Endothelial cell of umbilical vein (primary cell): ENCODE data around the gene MGARP. TPM values are rescaled to one million over a fixed set of nuclear protein-coding genes. Genes with fewer than 3 reads are reported as not detected.
A peak's percentile ranks its signal among the peaks of the same experiment; 100 is the strongest.

Experiments
- BruUV-seq: library from RNA; stranded (reverse); fragments of 400-500 nt; replicated peaks from 2 replicates; lab custom pipeline; 2021; lab: Mats Ljungman, UMichigan
- CTCF ChIA-PET: fragments of 300-600, 350-600 bp; sonication (Branson Sonifier 250); formaldehyde crosslinking; loops from one replicate; lab custom pipeline; 2021; ENCODE audit warnings: antibody characterized with exemption, inconsistent platforms; lab: Charles Lee
- POLR2A ChIA-PET: fragments of 300-600, 350-600 bp; sonication (Branson Sonifier 250); formaldehyde crosslinking; loops from one replicate; lab custom pipeline; 2021; ENCODE audit warnings: antibody characterized with exemption, inconsistent platforms; lab: Charles Lee
- DNase-seq: peaks from one replicate; pipeline ENCODE4 v3.0.0-alpha.2; 2011; ENCODE audit warnings: low read depth, low spot score
- FAIRE-seq: peaks from 2 replicates; lab custom pipeline; 2011; peaks lifted over from hg19 to GRCh38; lab: Jason Lieb, UNC
- H2AFZ ChIP-seq: 2 replicates; pipeline ENCODE4 v1.6.0; 2012; ENCODE audit warnings: low read depth, low read length, control low read depth, inconsistent platforms
- H3K27ac ChIP-seq: 2 replicates; pipeline ENCODE4 v1.5.1; 2011; ENCODE audit warnings: low read depth, mild to moderate bottlenecking, control low read depth, low read length, moderate library complexity; ENCODE audit not compliant: insufficient read depth
- H3K27me3 ChIP-seq, 2 experiments: 2 replicates each; pipeline versions ENCODE4 v1.6.0 to v1.6.1; 2011; ENCODE audit warnings: low read length in 2 of 2, mixed read lengths in 1 of 2; ENCODE audit not compliant: control insufficient read depth in 2 of 2, insufficient read depth in 2 of 2
- H3K36me3 ChIP-seq, 2 experiments: 2 replicates in 1 of 2; 3 replicates in 1 of 2; pipeline ENCODE4 v1.5.1; 2011; ENCODE audit warnings: low read length in 2 of 2, mild to moderate bottlenecking in 1 of 2, moderate library complexity in 1 of 2; ENCODE audit not compliant: control insufficient read depth in 2 of 2, insufficient read depth in 2 of 2; ENCODE audit errors: extremely low read depth in 1 of 2
- H3K4me1 ChIP-seq: 3 replicates; pipeline ENCODE4 v1.5.1; 2011; ENCODE audit warnings: mild to moderate bottlenecking, low read length; ENCODE audit not compliant: control insufficient read depth, insufficient read depth; ENCODE audit errors: extremely low read depth
- H3K4me2 ChIP-seq: 2 replicates; pipeline ENCODE4 v1.6.1; 2011; ENCODE audit warnings: low read length, control low read depth, mixed read lengths; ENCODE audit not compliant: insufficient read depth
- H3K4me3 ChIP-seq, 3 experiments: fragments of 200-600 bp in 1 of 3; sonication (generic), shearing (Covaris generic) in 1 of 3; replicated peaks in 1 of 3; 2 replicates each; pipeline ENCODE4 v1.5.1; 2011 to 2016; ENCODE audit warnings: control low read depth in 3 of 3, low read length in 3 of 3, mild to moderate bottlenecking in 2 of 3, inconsistent platforms in 1 of 3, low read depth in 1 of 3, moderate library complexity in 1 of 3; ENCODE audit not compliant: insufficient read depth in 1 of 3
- H3K79me2 ChIP-seq: 2 replicates; pipeline ENCODE4 v1.6.0; 2012; ENCODE audit warnings: low read length, inconsistent platforms; ENCODE audit not compliant: control insufficient read depth, insufficient read depth
- H3K9ac ChIP-seq: replicated peaks from 2 replicates; pipeline ENCODE3; 2011; ENCODE audit warnings: low read length, control low read depth; ENCODE audit not compliant: insufficient read depth; ENCODE audit errors: extremely low read depth
- H3K9me1 ChIP-seq: replicated peaks from 3 replicates; pipeline ENCODE4 v1.6.0; 2011; ENCODE audit warnings: mild to moderate bottlenecking, low read length; ENCODE audit not compliant: control insufficient read depth, insufficient read depth; ENCODE audit errors: extremely low read depth
- H3K9me3 ChIP-seq: replicated peaks from 2 replicates; pipeline ENCODE4 v1.5.1; 2012; ENCODE audit warnings: low read length, inconsistent platforms; ENCODE audit not compliant: control insufficient read depth, insufficient read depth
- H4K20me1 ChIP-seq: replicated peaks from 2 replicates; pipeline ENCODE3; 2011; ENCODE audit warnings: mild to moderate bottlenecking, low read length; ENCODE audit not compliant: control insufficient read depth, insufficient read depth; ENCODE audit errors: extremely low read depth
- CTCF ChIP-seq, 2 donors: IDR thresholded peaks; 1 replicate in 1 of 2; 2 replicates in 1 of 2; pipeline ENCODE4 v1.5.1; 2011; ENCODE audit warnings: low read length in 2 of 2, mild to moderate bottlenecking in 2 of 2, moderate library complexity in 2 of 2, control low read depth in 1 of 2, inconsistent platforms in 1 of 2, low read depth in 1 of 2; ENCODE audit not compliant: insufficient read depth in 1 of 2; ENCODE audit errors: extremely low read depth in 1 of 2
- EZH2 ChIP-seq: IDR thresholded peaks from 2 replicates; pipeline ENCODE4 v1.6.1; 2012; ENCODE audit warnings: borderline replicate concordance, low read depth, mild to moderate bottlenecking, moderate library complexity, low read length, inconsistent platforms; ENCODE audit not compliant: severe bottlenecking
- FOS ChIP-seq: IDR thresholded peaks from 2 replicates; pipeline ENCODE4 v1.6.1; 2011; ENCODE audit warnings: mild to moderate bottlenecking, low read length, moderate library complexity, borderline replicate concordance; ENCODE audit not compliant: insufficient read depth
- GATA2 ChIP-seq: IDR thresholded peaks from 2 replicates; pipeline ENCODE4 v1.7.0; 2011; ENCODE audit warnings: low read depth, mild to moderate bottlenecking, moderate library complexity, mixed read lengths, low read length; ENCODE audit not compliant: insufficient read length, insufficient read depth
- JUN ChIP-seq: IDR thresholded peaks from 2 replicates; pipeline ENCODE4 v1.6.1; 2011; ENCODE audit warnings: borderline replicate concordance, low read depth; ENCODE audit not compliant: insufficient read length, insufficient read depth
- MAX ChIP-seq: IDR thresholded peaks from 2 replicates; pipeline ENCODE4 v1.6.1; 2011; ENCODE audit not compliant: insufficient read depth, insufficient read length
- MYC ChIP-seq: IDR thresholded peaks from one replicate; pipeline ENCODE4 v1.6.1; 2011; ENCODE audit warnings: mild to moderate bottlenecking, low read depth, low read length
- POLR2A ChIP-seq: IDR thresholded peaks from 2 replicates; pipeline ENCODE4 v1.6.1; 2012; ENCODE audit warnings: low read depth, mild to moderate bottlenecking, control low read depth, low read length
- POLR2AphosphoS5 ChIP-seq: IDR thresholded peaks from 2 replicates; pipeline ENCODE4 v1.6.1; 2012; ENCODE audit warnings: low read depth, mild to moderate bottlenecking, control low read depth, low read length, moderate library complexity; ENCODE audit not compliant: insufficient read depth
- dilution Hi-C: fragments of 300-500 bp; cut with MboI; formaldehyde crosslinking; loops from one replicate; pipeline ENCODE4 v1.15.0; 2019; ENCODE audit warnings: low sequenced_read_pairs; ENCODE audit not compliant: extremely low pct_ligation_motif_present
- intact Hi-C: fragments of 100-400 bp; cut with micrococcal nuclease; formaldehyde crosslinking; loops from one replicate; pipeline ENCODE4 v1.10.0; 2022
- polyA plus RNA-seq, 4 experiments: library from polyadenylated mRNA; depleted of rRNA in 3 of 4; stranded (reverse) in 3 of 4; unstranded in 1 of 4; fragments of >200 nt; gene quantifications; 2 replicates each; pipeline versions ENCODE4 v1.2.1 to v1.2.3, GENCODE V29; 2011 to 2012; ENCODE audit warnings: missing spikeins in 1 of 4
- total RNA-seq: library from RNA; stranded (reverse); gene quantifications from 2 replicates; pipeline ENCODE4 v1.2.3, GENCODE V29; 2021

MGARP gene
- total and polyA plus RNA-seq, 2 donors (not counting 3 experiments of a cell fraction or from before 2014, with no cell fraction given), result 25.9 to 26.6 TPM

- Histone ChIP-seq H3K27me3 (no peaks in the 10 kb centered on the region), H3K9ac (peak overlapping the region; percentile 1), H3K9me3 (no peaks in the 10 kb centered on the region), H3K79me2 (no peaks in the 10 kb centered on the region), H2AFZ (peak overlapping the region; percentile 24), H3K4me3 (peak overlapping the region in 2 of 3 experiments; percentile 17 to 20), H4K20me1 (no peaks in the 10 kb centered on the region), H3K4me2 (peak overlapping the region; percentile 90), H3K36me3 (no peaks in the 10 kb centered on the region), H3K27ac (peak overlapping the region; percentile 54), H3K9me1 (no peaks in the 10 kb centered on the region), H3K4me1 (peaks cover 14% of the 10 kb centered on the region)
- dilution Hi-C loops, result no loop called here
- ChIA-PET CTCF (interaction anchor here (0.7 to 2.3 kb wide), 13 partner anchors 8 to 236 kb away, joined by 3 to 23 read pairs (median 5); partner anchors contain the start of gene NAA15), POLR2A (interaction anchor here (0.6 kb wide), 1 partner anchor 19 kb away, joined by 4 read pairs; no protein-coding TSS in a partner anchor)
- no TSS peak for BruUV-seq
- intact Hi-C loops, result no loop called here
- FAIRE-seq (peak; percentile 83), DNase-seq (peak; percentile 87)
- peak; percentile 42 for TF ChIP-seq POLR2A
- TF ChIP-seq POLR2AphosphoS5, result peak; percentile 63
- no peak for TF ChIP-seq JUN
- no peak for TF ChIP-seq EZH2
- peak; percentile 37 for TF ChIP-seq FOS
- no peak for TF ChIP-seq MYC
- no peak for TF ChIP-seq CTCF (IDR thresholded peaks at IDR 0.05; ENCODE audit: extremely low read depth in 1 of 2, insufficient read depth in 1 of 2, low read depth in 1 of 2, low read length in 2 of 2)
- peak; percentile 93 for TF ChIP-seq MAX
- peak; percentile 79 for TF ChIP-seq GATA2
Measured at GRCh38 chr4:139266583-139267257, 13.3 kb downstream of the MGARP start.
